HEK293 (cell line): ENCODE results near the gene IZUMO1.
A peak's percentile ranks its signal among the peaks of the same experiment; 100 is the strongest.

Experiments used
- CTCF ChIA-PET: fragments of 350-600 bp; formaldehyde crosslinking; extraction: SDS; loops from one replicate; lab custom pipeline; 2021; ENCODE audit warnings: antibody characterized with exemption; lab: Yijun Ruan, JAX
- POLR2A ChIA-PET: fragments of 300-600 bp; formaldehyde crosslinking; extraction: SDS; loops from one replicate; lab custom pipeline; 2020; ENCODE audit warnings: antibody characterized with exemption, inconsistent platforms; lab: Yijun Ruan, JAX
- H3K27ac ChIP-seq: fragments of 200-500 bp; sonication (Bioruptor generic); 2 replicates; pipeline ENCODE4 v1.5.1; 2014; ENCODE audit warnings: low read depth, low read length, control low read depth, inconsistent platforms; ENCODE audit errors: extremely low read depth
- H3K36me3 ChIP-seq, 2 experiments: fragments of 200-500 bp in 1 of 2; sonication (Bioruptor generic) in 1 of 2; 1 replicate in 1 of 2; 2 replicates in 1 of 2; pipeline ENCODE4 v1.5.1; 2014 to 2017; ENCODE audit warnings: inconsistent platforms in 2 of 2, low read length in 2 of 2; ENCODE audit not compliant: control insufficient read depth in 2 of 2, insufficient read depth in 1 of 2
- H3K4me1 ChIP-seq: fragments of 200-500 bp; sonication (Bioruptor generic); 2 replicates; pipeline ENCODE4 v1.5.1; 2014; ENCODE audit warnings: mild to moderate bottlenecking, low read length, inconsistent platforms; ENCODE audit not compliant: control insufficient read depth, insufficient read depth
- H3K4me3 ChIP-seq: 2 replicates; pipeline ENCODE4 v1.5.1; 2011; ENCODE audit warnings: low read depth, mild to moderate bottlenecking, control low read depth, low read length, moderate library complexity
- H3K9me3 ChIP-seq: fragments of 200-500 bp; sonication (Bioruptor generic); 2 replicates; pipeline ENCODE4 v1.5.1; 2014; ENCODE audit warnings: low read depth, low read length, inconsistent platforms; ENCODE audit not compliant: control insufficient read depth, insufficient read depth
- HOXD13 ChIP-seq: sonication (generic); formaldehyde crosslinking; IDR thresholded peaks from 2 replicates; pipeline ENCODE4 v1.8.0; 2022; ENCODE audit warnings: missing genetic modification reagents, borderline replicate concordance
- IKZF3 ChIP-seq: fragments of 450-650 bp; IDR thresholded peaks from 2 replicates; pipeline ENCODE4 v1.5.0; 2018; ENCODE audit warnings: missing biosample characterization, mild to moderate bottlenecking, missing genetic modification characterization, moderate library complexity
- KLF7 ChIP-seq: fragments of 450-650 bp; formaldehyde crosslinking; IDR thresholded peaks from 2 replicates; pipeline ENCODE4 v1.5.1; 2016; ENCODE audit warnings: missing biosample characterization, missing genetic modification characterization, borderline replicate concordance
- YY2 ChIP-seq: fragments of 450-650 bp; formaldehyde crosslinking; IDR thresholded peaks from 2 replicates; pipeline ENCODE4 v1.5.1; 2016; ENCODE audit warnings: missing biosample characterization, missing genetic modification characterization
- ZBTB17 ChIP-seq: fragments of 450-650 bp; formaldehyde crosslinking; IDR thresholded peaks from 2 replicates; pipeline ENCODE4 v1.5.1; 2016; ENCODE audit warnings: missing biosample characterization, missing genetic modification characterization
- ZBTB20 ChIP-seq: fragments of 450-650 bp; formaldehyde crosslinking; IDR thresholded peaks from 2 replicates; pipeline ENCODE4 v1.5.1; 2016; ENCODE audit warnings: missing biosample characterization, missing genetic modification characterization
- ZNF292 ChIP-seq: fragments of 450-650 bp; formaldehyde crosslinking; IDR thresholded peaks from 2 replicates; pipeline ENCODE4 v1.5.1; 2016; ENCODE audit warnings: low read depth, missing biosample characterization, missing genetic modification characterization, borderline replicate concordance
- TF ChIP-seq, protein P1 (sequence below): fragments of 450-650 bp; IDR thresholded peaks from 2 replicates; pipeline ENCODE4 v1.5.1; 2018; ENCODE audit warnings: missing biosample characterization, mild to moderate bottlenecking, missing genetic modification characterization
- TF ChIP-seq, protein P2 (sequence below): fragments of 450-650 bp; formaldehyde crosslinking; IDR thresholded peaks from 2 replicates; pipeline ENCODE4 v1.5.1; 2016; ENCODE audit warnings: missing biosample characterization, missing genetic modification characterization
- TF ChIP-seq, protein P3 (sequence below): fragments of 450-650 bp; formaldehyde crosslinking; conservative IDR thresholded peaks from 2 replicates; pipeline ENCODE4 v1.5.1; 2016; ENCODE audit warnings: low read depth, missing biosample characterization, missing genetic modification characterization
- TF ChIP-seq, protein P4 (sequence below): fragments of 450-650 bp; formaldehyde crosslinking; IDR thresholded peaks from 2 replicates; pipeline ENCODE4 v1.5.1; 2016; ENCODE audit warnings: missing biosample characterization, missing genetic modification characterization
- TF ChIP-seq, protein P5 (sequence below): fragments of 450-650 bp; formaldehyde crosslinking; IDR thresholded peaks from 2 replicates; pipeline ENCODE4 v1.5.1; 2016; ENCODE audit warnings: missing biosample characterization, missing genetic modification characterization

Gene IZUMO1

DNA sequence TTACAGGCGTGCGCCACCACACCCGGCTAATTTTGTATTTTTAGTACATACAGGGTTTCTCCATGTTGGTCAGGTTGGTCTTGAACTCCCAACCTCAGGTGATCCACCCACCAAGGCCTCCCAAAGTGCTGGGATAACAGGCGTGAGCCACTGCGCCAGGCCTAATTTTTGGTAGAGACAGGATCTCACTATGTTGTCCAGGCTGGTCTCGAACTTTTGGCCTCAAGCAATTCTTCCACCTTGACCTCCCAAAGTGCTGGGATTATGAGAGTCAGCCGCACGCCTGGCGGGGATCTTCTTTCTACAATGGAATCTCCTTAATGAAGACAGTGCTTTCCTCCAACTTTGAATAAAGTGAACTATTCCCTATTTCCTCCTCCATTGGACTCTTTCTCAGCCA lies 12.1 kb downstream of the IZUMO1 start (continued):
- TF ChIP-seq, protein P1, sequence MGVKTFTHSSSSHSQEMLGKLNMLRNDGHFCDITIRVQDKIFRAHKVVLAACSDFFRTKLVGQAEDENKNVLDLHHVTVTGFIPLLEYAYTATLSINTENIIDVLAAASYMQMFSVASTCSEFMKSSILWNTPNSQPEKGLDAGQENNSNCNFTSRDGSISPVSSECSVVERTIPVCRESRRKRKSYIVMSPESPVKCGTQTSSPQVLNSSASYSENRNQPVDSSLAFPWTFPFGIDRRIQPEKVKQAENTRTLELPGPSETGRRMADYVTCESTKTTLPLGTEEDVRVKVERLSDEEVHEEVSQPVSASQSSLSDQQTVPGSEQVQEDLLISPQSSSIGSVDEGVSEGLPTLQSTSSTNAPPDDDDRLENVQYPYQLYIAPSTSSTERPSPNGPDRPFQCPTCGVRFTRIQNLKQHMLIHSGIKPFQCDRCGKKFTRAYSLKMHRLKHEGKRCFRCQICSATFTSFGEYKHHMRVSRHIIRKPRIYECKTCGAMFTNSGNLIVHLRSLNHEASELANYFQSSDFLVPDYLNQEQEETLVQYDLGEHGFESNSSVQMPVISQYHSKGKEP (tag by site-specific recombination), result no peak
- TF ChIP-seq YY2 (tag by site-specific recombination) (no peak), ZNF292 (tag by site-specific recombination) (no peak), ZBTB20 (tag by site-specific recombination) (no peak), ZBTB17 (tag by site-specific recombination) (no peak), HOXD13 (CRISPR knock-in tag) (no peak)
- TF ChIP-seq, protein P2, sequence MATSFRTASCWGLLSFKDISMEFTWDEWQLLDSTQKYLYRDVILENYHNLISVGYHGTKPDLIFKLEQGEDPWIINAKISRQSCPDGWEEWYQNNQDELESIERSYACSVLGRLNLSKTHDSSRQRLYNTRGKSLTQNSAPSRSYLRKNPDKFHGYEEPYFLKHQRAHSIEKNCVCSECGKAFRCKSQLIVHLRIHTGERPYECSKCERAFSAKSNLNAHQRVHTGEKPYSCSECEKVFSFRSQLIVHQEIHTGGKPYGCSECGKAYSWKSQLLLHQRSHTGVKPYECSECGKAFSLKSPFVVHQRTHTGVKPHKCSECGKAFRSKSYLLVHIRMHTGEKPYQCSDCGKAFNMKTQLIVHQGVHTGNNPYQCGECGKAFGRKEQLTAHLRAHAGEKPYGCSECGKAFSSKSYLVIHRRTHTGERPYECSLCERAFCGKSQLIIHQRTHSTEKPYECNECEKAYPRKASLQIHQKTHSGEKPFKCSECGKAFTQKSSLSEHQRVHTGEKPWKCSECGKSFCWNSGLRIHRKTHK (tag by site-specific recombination), result no peak
- TF ChIP-seq, protein P3, sequence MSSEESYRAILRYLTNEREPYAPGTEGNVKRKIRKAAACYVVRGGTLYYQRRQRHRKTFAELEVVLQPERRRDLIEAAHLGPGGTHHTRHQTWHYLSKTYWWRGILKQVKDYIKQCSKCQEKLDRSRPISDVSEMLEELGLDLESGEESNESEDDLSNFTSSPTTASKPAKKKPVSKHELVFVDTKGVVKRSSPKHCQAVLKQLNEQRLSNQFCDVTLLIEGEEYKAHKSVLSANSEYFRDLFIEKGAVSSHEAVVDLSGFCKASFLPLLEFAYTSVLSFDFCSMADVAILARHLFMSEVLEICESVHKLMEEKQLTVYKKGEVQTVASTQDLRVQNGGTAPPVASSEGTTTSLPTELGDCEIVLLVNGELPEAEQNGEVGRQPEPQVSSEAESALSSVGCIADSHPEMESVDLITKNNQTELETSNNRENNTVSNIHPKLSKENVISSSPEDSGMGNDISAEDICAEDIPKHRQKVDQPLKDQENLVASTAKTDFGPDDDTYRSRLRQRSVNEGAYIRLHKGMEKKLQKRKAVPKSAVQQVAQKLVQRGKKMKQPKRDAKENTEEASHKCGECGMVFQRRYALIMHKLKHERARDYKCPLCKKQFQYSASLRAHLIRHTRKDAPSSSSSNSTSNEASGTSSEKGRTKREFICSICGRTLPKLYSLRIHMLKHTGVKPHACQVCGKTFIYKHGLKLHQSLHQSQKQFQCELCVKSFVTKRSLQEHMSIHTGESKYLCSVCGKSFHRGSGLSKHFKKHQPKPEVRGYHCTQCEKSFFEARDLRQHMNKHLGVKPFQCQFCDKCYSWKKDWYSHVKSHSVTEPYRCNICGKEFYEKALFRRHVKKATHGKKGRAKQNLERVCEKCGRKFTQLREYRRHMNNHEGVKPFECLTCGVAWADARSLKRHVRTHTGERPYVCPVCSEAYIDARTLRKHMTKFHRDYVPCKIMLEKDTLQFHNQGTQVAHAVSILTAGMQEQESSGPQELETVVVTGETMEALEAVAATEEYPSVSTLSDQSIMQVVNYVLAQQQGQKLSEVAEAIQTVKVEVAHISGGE (tag by site-specific recombination), result no peak
- TF ChIP-seq, protein P4, sequence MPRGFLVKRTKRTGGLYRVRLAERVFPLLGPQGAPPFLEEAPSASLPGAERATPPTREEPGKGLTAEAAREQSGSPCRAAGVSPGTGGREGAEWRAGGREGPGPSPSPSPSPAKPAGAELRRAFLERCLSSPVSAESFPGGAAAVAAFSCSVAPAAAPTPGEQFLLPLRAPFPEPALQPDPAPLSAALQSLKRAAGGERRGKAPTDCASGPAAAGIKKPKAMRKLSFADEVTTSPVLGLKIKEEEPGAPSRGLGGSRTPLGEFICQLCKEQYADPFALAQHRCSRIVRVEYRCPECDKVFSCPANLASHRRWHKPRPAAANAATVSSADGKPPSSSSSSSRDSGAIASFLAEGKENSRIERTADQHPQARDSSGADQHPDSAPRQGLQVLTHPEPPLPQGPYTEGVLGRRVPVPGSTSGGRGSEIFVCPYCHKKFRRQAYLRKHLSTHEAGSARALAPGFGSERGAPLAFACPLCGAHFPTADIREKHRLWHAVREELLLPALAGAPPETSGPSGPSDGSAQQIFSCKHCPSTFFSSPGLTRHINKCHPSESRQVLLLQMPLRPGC (tag by site-specific recombination), result no peak

DNA sequence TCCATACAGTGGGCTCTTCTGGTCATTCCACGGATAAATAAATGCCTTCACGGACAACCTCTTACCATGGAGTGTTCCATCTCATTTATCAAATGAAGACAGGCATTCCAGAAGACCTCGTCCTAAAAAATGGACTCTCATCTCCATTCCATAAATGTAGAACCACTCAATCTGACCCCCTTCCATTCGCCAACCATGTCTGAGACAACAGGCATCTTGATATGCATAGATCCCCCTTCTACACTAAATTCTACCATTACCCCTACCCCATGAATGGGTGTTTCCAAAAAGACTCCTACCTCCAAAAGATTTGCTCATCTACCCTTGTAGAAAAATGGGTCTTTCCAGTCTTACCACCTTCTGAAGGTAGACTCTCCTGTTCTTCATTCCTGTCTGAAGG lies 15.3 kb downstream of the IZUMO1 start:
- POLR2A ChIA-PET, result no interaction called here
- Histone ChIP-seq H3K36me3 (no peaks in the 10 kb centered on the region), H3K27ac (no peak overlapping the region), H3K9me3 (no peaks in the 10 kb centered on the region)
- TF ChIP-seq, protein P5, sequence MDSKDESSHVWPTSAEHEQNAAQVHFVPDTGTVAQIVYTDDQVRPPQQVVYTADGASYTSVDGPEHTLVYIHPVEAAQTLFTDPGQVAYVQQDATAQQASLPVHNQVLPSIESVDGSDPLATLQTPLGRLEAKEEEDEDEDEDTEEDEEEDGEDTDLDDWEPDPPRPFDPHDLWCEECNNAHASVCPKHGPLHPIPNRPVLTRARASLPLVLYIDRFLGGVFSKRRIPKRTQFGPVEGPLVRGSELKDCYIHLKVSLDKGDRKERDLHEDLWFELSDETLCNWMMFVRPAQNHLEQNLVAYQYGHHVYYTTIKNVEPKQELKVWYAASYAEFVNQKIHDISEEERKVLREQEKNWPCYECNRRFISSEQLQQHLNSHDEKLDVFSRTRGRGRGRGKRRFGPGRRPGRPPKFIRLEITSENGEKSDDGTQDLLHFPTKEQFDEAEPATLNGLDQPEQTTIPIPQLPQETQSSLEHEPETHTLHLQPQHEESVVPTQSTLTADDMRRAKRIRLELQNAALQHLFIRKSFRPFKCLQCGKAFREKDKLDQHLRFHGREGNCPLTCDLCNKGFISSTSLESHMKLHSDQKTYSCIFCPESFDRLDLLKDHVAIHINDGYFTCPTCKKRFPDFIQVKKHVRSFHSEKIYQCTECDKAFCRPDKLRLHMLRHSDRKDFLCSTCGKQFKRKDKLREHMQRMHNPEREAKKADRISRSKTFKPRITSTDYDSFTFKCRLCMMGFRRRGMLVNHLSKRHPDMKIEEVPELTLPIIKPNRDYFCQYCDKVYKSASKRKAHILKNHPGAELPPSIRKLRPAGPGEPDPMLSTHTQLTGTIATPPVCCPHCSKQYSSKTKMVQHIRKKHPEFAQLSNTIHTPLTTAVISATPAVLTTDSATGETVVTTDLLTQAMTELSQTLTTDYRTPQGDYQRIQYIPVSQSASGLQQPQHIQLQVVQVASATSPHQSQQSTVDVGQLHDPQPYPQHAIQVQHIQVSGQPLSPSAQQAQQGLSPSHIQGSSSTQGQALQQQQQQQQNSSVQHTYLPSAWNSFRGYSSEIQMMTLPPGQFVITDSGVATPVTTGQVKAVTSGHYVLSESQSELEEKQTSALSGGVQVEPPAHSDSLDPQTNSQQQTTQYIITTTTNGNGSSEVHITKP (tag by site-specific recombination), result peak; percentile 87
- TF ChIP-seq KLF7 (tag by site-specific recombination), result no peak
- no peak for TF ChIP-seq IKZF3
- TF ChIP-seq, all 188 proteins: peak for 1
- no peaks in the 10 kb centered on the region for H3K4me1 ChIP-seq
- CTCF ChIA-PET, result no interaction called here
- H3K4me3 ChIP-seq, result no peak overlapping the region
